ENCODE results near the gene CPA2.

The CPA2 gene

DNA sequence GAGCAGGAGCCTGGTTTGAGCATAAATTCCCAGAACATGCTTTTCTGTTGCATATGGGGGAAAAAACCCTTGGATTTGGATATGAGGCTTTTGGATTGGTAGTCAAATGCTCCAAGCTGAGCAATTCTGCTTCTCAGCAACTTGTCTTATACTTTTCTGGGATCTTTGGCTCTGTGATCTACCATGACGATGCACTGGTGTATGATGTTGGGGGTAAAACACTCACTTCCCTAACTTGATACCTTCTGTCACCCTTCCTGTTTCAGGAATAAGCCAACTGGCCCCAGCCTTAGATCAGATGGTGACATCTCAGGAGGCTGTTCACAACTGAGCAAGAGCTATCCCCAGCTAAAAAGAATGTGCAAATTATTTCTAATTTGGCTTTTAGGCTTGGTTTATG, 13.2 kb downstream of the CPA2 start:
- DNase-seq (ENCODE audit: low spot score), result no peak

- no peak for DNase-seq (ENCODE audit: low spot score)
Observed at GRCh38 chr7:130281260-130281659, 14.6 kb downstream of the CPA2 start.

DNA sequence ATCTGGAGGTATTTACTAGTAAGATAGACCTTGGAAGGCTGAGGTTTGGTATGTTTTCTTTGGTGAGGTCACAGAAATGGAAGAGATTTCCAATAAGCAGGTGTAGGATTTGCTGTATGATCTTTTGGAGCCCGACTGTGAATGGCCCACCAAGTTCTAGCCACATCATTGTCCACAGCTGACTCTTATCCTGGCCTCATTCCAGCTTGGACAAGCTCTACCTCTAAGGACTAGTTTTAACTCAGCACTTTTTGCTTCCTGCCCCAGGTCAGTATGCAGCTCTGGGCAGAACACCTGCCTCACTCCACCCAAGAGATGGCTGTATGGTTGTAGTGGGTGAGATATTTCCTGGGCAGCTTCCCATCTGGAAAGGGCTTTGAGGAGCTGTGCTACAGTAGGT, 20.2 kb downstream of the CPA2 start:
- no peak for DNase-seq (ENCODE audit: low spot score)

DNA sequence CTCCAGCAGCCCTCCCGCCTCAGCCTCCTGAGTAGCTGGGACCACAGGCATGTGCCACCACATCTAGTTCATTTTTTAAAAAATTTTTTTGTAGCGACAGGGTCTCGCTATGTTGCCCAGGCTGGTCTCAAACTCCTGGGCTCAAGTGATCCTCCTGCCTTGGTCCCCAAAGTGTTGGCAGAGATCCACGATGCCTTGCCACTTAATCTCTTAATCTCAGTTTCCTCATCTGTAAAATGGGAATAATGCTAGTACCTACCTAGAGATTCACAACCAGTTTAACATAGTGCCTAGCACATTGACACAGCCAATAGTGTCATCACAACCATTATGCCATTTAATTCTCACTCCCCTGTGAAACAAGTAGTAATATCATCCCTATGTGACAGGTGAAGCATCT, 21.5 kb downstream of the CPA2 start:
- DNase-seq (ENCODE audit: low spot score), result no peak

GRCh38 chr7:130288829-130289228, 22.2 kb downstream of the CPA2 start:
- no peak for DNase-seq (ENCODE audit: low spot score)

DNA sequence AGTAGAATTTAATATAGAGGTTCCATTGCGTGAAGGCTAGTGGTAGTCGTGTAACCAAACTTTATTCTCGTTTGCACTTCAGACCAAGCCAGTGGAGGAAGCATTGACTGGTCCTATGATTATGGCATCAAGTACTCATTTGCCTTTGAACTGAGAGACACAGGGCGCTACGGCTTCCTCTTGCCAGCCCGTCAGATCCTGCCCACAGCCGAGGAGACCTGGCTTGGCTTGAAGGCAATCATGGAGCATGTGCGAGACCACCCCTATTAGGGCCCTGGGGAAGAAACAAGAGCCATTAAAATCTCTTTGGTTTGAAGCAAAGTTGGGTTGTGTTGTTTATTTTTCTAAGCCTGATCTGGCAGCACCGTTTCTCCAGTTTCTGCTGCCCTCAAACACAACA, 22.8 kb downstream of the CPA2 start:
- no peak for DNase-seq (ENCODE audit: low spot score)

DNA sequence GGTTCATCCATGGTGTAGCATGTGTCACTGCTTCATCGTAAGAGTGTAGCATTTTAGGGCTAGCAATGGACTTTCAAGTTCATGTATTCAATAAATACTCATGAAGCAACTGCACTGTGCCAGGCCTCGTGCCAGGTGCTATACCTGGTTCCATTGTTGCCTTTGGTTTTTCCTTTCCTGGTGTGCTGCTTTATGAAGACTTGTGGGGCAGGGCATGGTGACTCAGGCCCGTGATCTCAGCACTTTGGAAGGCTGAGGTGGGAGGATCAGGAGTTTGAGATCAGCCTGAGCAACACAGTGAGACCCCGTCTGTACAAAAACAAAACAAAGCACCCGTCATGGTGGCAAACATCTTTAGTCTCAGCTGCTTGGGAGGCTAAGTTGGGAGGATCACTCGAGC, 24.1 kb downstream of the CPA2 start:
- no peak for DNase-seq (ENCODE audit: low spot score)

GRCh38 chr7:130292682-130293257, 26.1 kb downstream of the CPA2 start, which contains the start of gene CPA4:
Gene CPA4, plus strand, starts transcription at chr7:130293161. Its CDS starts 20 bp downstream, at chr7:130293181.
- no peak for DNase-seq (ENCODE audit: low spot score)

- no peak for DNase-seq (ENCODE audit: low spot score)
Observed at GRCh38 chr7:130293521-130293920, 26.9 kb downstream of the CPA2 start.

- DNase-seq (ENCODE audit: low spot score), result no peak
Observed at GRCh38 chr7:130294314-130294713, 27.7 kb downstream of the CPA2 start.

DNA sequence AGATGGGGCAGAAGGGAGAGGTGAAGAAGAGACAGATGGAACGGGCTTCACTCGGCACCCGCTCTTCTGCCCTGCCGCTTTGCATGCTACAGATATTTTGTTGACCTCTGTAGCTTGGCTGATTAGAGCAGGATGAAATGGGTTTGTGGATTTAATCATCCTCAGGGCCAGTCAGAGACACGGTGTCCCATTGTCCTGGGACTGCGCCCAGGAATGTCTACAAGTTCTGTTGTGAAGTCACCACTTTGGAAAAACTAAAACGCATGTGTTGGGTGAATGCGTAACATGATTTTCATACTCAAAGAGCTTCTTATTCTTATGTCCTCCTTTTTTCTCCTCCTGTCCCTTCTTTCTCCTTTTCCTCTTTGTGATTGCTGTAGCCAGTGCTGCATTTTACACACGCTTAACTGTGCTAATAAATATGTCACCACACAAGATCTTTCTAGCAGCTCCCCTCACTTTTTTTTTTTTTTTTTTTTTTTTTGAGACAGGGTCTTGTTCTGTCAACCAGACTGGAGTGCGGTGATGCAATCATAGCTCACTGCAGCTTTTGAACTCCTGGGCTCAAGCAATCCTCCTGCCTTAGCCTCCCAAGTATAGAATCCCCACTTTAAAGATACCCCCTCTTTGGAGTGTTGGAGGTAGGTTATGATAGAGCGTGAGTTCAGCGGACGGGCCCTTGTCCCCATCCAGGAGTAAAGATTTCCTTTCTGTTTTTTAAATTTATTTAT, 29.7 kb downstream of the CPA2 start:
- DNase-seq (ENCODE audit: low spot score), result no peak

- no peak for DNase-seq (ENCODE audit: low spot score)
Observed at GRCh38 chr7:130297628-130298543, 31.2 kb downstream of the CPA2 start.

DNA sequence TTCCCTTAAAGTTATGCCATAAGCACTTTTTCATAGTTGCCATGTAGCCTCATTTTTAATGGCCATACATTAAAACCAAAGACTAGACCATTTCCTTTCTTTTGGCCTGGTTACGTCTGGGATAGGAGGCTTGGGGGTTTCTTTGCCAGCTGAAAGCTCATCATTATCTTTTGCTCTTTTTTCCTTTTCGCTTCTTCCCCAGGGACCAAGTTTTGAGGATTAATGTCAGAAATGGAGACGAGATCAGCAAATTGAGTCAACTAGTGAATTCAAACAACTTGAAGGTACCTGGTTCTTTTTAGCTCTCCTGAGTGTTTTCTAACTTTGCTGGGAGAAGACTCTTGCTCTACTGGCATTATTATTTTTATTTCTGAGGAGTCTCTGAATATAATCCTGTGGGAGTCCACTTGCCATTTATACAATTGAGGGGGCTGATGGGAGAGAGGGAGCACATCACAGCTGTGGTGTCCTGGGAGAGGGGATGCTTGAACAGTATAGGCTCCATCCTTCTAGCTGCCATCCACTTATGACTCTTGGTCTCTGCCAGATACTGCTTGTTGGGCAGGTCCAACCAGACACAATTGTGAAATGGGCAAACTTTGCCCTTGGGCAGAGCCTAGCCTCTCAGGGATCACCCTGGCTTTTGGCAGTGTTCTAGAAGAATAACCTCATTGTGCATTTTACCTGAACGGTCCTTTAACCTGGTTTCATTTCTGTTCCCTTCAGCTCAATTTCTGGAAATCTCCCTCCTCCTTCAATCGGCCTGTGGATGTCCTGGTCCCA, 32.1 kb downstream of the CPA2 start:
- no peak for DNase-seq (ENCODE audit: low spot score)

- no peak for DNase-seq (ENCODE audit: low spot score)
Observed at GRCh38 chr7:130299866-130300265, 33.2 kb downstream of the CPA2 start.

DNA sequence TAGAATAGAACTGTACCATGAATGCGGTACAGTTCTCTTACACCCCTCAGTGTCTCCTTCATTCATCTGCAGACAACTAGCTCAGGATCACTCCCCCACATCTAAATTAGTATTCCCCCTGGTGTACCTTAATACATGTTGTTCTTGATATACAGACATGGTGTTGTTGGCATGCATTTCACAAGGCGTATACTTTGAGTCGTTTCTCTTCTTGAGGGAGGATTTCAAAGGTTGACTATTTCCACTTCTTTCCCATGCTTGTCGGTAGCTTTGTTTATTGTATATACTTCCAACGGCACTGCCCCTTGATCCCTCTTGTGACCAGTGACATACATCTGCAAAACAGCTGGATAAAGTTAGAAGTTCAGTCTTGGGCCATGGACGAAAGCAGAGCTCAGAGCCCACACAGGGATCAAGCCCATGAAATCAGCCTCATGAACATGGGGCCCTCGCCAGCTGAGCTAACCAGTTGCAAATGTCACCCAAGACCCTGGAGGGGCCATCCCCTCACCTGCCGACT, 34.9 kb downstream of the CPA2 start:
- no peak for DNase-seq (ENCODE audit: low spot score)

DNA sequence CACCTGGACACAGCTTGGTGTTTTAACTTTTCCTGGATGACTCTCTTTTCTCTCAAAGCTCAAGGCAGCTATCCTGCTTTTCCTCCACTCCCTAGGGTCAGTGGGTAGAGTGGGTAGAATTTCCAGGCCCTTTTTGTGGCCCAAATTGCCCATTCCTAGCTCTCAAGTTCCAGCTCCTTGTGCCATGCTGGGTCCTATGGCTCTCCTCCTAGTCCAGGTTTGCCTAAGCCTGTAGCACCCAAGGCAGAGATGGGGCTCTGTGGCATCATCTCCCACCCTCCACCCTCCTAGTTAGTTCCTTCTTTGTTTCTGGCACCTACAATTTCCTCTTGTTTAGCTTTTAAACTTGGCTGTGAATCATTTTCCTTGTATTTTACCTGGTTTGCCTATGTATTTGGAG, 36.0 kb downstream of the CPA2 start:
- DNase-seq (ENCODE audit: low spot score), result no peak

GRCh38 chr7:130303127-130303526, 36.5 kb downstream of the CPA2 start:
- DNase-seq (ENCODE audit: low spot score), result no peak

DNA sequence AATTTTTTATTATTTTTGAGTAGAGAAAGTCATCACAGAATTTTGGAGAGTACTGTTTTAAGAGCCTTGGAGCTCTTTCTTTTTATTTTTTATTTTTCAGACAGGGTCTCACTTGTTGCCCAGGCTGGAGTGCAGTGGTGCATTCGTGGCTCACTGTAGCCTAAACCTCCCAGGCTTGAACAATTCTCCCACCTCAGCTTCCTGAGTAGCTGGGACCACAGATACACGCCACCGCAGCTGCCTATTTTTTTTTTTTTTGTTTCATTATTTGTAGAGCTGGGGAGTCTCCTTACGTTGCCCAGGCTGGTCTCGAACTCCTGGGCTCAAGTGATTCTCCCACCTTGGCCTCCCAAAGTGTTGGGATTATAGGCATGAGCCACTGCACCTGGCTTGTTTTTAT, 36.9 kb downstream of the CPA2 start:
- DNase-seq (ENCODE audit: low spot score), result no peak

DNA sequence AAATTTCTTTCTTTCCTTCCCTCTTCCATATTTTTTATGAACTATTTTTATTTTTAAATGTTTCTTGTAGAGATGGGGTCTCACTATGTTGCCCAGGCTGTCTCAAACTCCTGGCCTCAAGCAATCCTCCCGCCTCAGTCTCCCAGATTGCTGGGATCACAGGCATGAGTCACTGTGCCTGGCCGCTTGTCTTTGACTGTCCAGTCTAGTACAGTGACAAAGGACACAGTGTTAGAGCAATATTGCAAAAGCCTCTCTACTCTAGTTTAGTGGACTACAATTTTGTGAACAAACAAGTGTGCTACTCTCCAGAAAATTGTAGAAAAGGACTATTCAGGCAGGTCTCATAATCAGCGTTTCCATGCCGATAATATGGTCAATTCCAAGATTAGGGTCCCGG, 37.3 kb downstream of the CPA2 start:
- DNase-seq (ENCODE audit: low spot score), result no peak

- no peak for DNase-seq (ENCODE audit: low spot score)
Observed at GRCh38 chr7:130304878-130305277, 38.2 kb downstream of the CPA2 start.

DNA sequence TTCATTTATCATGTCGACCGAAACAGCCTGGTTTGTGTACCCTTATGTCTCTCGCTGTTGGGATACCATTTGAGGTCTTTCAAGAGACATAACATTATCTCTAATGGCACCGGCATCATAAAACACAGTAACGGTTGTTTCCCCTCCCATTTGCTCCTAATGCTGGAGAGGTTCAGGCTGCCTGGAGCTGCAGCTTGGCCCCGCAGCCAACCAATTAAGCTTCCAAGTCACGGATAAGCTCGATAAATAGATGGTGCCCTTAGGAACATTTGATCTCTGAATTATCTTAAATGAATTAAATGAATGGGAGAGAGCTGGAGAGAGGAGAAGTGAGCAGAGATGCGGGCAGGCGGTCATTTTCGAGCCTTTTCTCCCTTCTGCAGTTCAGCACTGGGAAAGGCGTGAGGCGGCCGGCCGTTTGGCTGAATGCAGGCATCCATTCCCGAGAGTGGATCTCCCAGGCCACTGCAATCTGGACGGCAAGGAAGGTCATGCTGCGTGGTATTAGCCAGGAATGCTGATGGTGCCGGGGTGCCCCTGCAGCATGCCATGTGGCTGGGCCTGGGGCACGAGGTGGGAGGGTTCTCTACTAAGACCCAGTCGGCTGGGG, 38.9 kb downstream of the CPA2 start:
- DNase-seq (ENCODE audit: low spot score), result no peak
